Sigmoid colon (tissue), 7 donors: ENCODE results near the gene RUNX2. TPM values are rescaled to one million over a fixed set of nuclear protein-coding genes. Genes with fewer than 3 reads are reported as not detected.

Experiments used
- DNase-seq: peaks from one replicate; pipeline ENCODE4 v3.0.0-alpha.2; 2019
- H3K27ac ChIP-seq, 4 donors: fragments of 200-600 bp; sonication (generic); one replicate each; pipeline ENCODE4 v1.5.1; 2016 to 2019; ENCODE audit warnings: mild to moderate bottlenecking in 1 of 4
- H3K27me3 ChIP-seq, 3 donors: fragments of 200-600 bp; sonication (generic); one replicate each; pipeline ENCODE4 v1.5.1; 2019; ENCODE audit warnings: mild to moderate bottlenecking in 1 of 3
- H3K36me3 ChIP-seq, 4 donors: fragments of 200-600 bp; sonication (generic); one replicate each; pipeline ENCODE4 v1.5.1; 2016 to 2019
- H3K4me1 ChIP-seq, 4 donors: fragments of 200-600 bp; sonication (generic); one replicate each; pipeline ENCODE4 v1.5.1; 2017 to 2019
- H3K4me3 ChIP-seq, 4 donors: fragments of 200-600 bp; sonication (generic); one replicate each; pipeline ENCODE4 v1.5.1; 2017 to 2019; ENCODE audit warnings: mild to moderate bottlenecking in 2 of 4, moderate library complexity in 1 of 4
- H3K9me3 ChIP-seq, 4 donors: fragments of 200-600 bp in 3 of 4; sonication (generic) in 3 of 4; one replicate each; pipeline versions ENCODE4 v1.5.1 to v1.6.1; 2013 to 2019
- EP300 ChIP-seq, 4 donors: sonication (generic); formaldehyde crosslinking; IDR thresholded peaks; one replicate each; pipeline ENCODE4 v1.6.1; 2017; ENCODE audit warnings: antibody characterized with exemption in 4 of 4
- POLR2A ChIP-seq, 2 donors: fragments of 450-650 bp; IDR thresholded peaks; one replicate each; pipeline ENCODE4 v1.6.1; 2016; ENCODE audit warnings: antibody characterized with exemption in 2 of 2, mild to moderate bottlenecking in 2 of 2, moderate library complexity in 2 of 2
- POLR2AphosphoS5 ChIP-seq, 4 donors: sonication (generic); formaldehyde crosslinking; IDR thresholded peaks; one replicate each; pipeline ENCODE4 v1.6.1; 2017; ENCODE audit warnings: antibody characterized with exemption in 4 of 4
- WGBS, 2 donors: extraction: QIAGEN DNeasy Blood & Tissue Kit; methylation state at CpG; one replicate each; pipeline ENCODE4 v1.1.7; 2013; 5-methylcytosine and 5-hydroxymethylcytosine counted together
- intact Hi-C: fragments of 100-400 bp; cut with DNase I; formaldehyde crosslinking; loops from one replicate; pipeline ENCODE4 v1.15.1; 2023
- polyA plus RNA-seq, 3 donors: library from polyadenylated mRNA; stranded (reverse); fragments of 200-250 nt; gene quantifications; one replicate each; pipeline ENCODE4 v1.2.3, GENCODE V29; 2013
- total RNA-seq, 4 donors: library from RNA; depleted of rRNA; stranded (reverse); fragments of >200 nt; gene quantifications; one replicate each; pipeline ENCODE4 v1.1.0, GENCODE V29; 2016
- TF ChIP-seq, protein P1 (sequence below), 4 experiments: fragments of 450-650 bp in 3 of 4; fragments of 200-600 bp in 1 of 4; IDR thresholded peaks; one replicate each; pipeline ENCODE4 v1.5.1; 2016 to 2019; ENCODE audit warnings: antibody characterized with exemption in 4 of 4, mild to moderate bottlenecking in 3 of 4, moderate library complexity in 2 of 4
- donor health status: healthy with polysubstance abuse.
- donor health status: Bipolar disorder and iron deficiency.
- donor health status: healthy.

Gene RUNX2
- total and polyA plus RNA-seq, 7 donors: 0.92 to 4.7 (median 2.9) TPM

GRCh38 chr6:45450132-45450531, 122.0 kb downstream of the RUNX2 start:
- Histone ChIP-seq H3K9me3 (no peaks in the 10 kb centered on the region), H3K4me1 (peaks cover 0 to 50% (median 29%) of the 10 kb centered on the region in 4 donors), H3K36me3 (no peaks in the 10 kb centered on the region), H3K27ac (no peak overlapping the region), H3K27me3 (no peaks in the 10 kb centered on the region), H3K4me3 (no peak overlapping the region)
- DNase-seq: no peak
- intact Hi-C loops: no loop called here
- WGBS, 2 donors: 95 to 96% methylated on average over 4 of the region's 4 CpGs
- TF ChIP-seq, protein P1, sequence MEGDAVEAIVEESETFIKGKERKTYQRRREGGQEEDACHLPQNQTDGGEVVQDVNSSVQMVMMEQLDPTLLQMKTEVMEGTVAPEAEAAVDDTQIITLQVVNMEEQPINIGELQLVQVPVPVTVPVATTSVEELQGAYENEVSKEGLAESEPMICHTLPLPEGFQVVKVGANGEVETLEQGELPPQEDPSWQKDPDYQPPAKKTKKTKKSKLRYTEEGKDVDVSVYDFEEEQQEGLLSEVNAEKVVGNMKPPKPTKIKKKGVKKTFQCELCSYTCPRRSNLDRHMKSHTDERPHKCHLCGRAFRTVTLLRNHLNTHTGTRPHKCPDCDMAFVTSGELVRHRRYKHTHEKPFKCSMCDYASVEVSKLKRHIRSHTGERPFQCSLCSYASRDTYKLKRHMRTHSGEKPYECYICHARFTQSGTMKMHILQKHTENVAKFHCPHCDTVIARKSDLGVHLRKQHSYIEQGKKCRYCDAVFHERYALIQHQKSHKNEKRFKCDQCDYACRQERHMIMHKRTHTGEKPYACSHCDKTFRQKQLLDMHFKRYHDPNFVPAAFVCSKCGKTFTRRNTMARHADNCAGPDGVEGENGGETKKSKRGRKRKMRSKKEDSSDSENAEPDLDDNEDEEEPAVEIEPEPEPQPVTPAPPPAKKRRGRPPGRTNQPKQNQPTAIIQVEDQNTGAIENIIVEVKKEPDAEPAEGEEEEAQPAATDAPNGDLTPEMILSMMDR (IDR thresholded peaks at IDR 0.05): no peak
- no peak for TF ChIP-seq POLR2AphosphoS5 (IDR thresholded peaks at IDR 0.05)
- no peak for TF ChIP-seq EP300 (IDR thresholded peaks at IDR 0.05)
- no peak for TF ChIP-seq POLR2A (IDR thresholded peaks at IDR 0.05)

DNA sequence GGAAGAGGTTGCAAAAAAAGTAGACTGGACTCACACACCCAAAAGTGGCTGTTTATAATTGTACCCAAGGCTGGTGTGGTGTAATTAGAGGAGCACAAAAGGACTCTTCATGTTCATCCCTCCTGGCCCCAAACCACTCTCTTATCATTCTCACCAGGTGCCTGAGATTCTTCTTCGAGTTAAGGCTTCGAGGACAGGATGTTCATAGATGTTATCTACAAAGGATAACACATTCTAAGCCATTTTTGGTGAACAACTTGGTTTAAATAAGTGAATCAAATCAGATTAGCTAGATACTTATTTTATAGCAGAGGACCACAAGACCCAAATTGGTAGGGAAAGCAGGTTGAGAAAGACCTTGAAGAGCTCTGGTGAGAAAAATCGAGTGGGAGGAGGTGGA, 122.7 kb downstream of the RUNX2 start:
- intact Hi-C loops: no loop called here
- Histone ChIP-seq H3K4me3 (no peak overlapping the region), H3K36me3 (no peaks in the 10 kb centered on the region), H3K27ac (no peak overlapping the region), H3K4me1 (peaks cover 0 to 43% (median 22%) of the 10 kb centered on the region in 4 donors), H3K9me3 (no peaks in the 10 kb centered on the region), H3K27me3 (no peaks in the 10 kb centered on the region)
- no peak for TF ChIP-seq POLR2A (IDR thresholded peaks at IDR 0.05)
- no peak for TF ChIP-seq POLR2AphosphoS5 (IDR thresholded peaks at IDR 0.05)
- no peak for TF ChIP-seq EP300 (IDR thresholded peaks at IDR 0.05)
- TF ChIP-seq, protein P1 (IDR thresholded peaks at IDR 0.05): no peak
- DNase-seq: no peak
- WGBS, 2 donors: 66 to 86% methylated on average over 3 of the region's 3 CpGs

DNA sequence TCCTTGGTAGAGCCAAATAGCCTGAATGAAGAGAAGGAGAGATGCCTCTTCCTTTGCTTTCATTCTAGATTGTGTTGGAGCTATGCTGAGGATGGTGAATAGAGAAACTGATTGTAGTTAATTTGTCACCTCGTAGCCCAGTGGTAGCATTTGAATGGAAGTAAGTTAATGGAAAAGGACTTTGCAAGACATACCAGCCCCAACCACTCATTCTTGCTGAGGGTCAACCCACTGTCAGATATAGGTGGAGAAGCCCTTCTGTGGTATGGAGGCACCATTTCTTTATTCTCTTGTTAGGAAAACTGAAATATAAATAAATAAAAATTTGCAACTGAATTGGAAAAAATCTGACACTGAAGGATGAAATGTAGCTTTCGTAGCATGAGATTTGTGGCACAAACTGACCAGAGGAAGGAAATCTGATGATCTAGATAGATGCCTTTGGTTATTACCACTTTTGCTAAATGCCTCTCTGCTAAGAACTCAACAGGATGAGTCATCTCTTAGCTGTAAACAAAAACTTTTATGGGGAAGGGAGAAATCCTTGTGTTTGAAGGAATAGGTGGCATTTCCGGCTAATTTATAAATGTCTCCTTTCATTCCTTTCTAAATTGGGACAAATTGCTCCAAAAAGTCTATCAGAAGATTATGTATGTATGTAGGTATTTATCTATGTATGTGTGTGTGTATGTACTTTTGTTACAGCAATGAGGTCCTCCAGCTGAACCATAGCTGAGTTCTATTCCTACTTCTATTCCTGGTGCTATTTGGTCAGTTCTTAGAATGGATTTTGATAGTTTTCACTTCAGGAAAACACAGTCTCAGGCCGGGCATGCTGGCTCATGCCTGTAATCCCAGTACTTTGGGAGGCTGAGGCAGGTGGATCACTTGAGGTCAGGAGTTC, 126.1 kb downstream of the RUNX2 start:
- 76 to 77% methylated on average over 4 of the region's 4 CpGs for WGBS, 2 donors
- TF ChIP-seq, protein P1 (IDR thresholded peaks at IDR 0.05): no peak
- TF ChIP-seq EP300 (IDR thresholded peaks at IDR 0.05) (no peak), POLR2A (IDR thresholded peaks at IDR 0.05) (no peak), POLR2AphosphoS5 (IDR thresholded peaks at IDR 0.05) (no peak)
- H3K4me1 ChIP-seq: peaks cover 0 to 16% (median 11%) of the 10 kb centered on the region in 4 donors
- no peak for DNase-seq
- no peak overlapping the region for H3K4me3 ChIP-seq
- H3K27ac ChIP-seq: no peak overlapping the region
- no peaks in the 10 kb centered on the region for H3K9me3 ChIP-seq
- intact Hi-C loops: no loop called here
- H3K27me3 ChIP-seq: no peaks in the 10 kb centered on the region
- H3K36me3 ChIP-seq: no peaks in the 10 kb centered on the region

DNA sequence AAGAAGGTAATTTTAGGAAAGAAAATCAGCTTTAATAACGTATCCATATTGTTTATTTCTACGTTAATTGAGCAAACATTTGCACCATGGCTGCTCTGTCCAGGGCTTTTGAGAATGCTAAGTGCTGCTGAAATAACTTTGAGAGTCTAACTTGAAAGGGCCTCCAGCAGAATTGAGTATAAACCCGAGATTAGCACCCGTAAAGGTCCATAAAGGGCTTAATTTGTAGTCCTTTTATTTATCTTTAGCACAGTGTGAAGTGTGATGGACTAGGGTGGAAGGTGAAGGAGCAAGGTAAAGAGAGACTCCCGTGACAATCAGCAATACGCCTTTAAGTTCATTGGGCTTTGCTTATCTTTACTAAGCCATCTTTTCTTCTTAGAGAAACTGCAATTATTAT, 127.3 kb downstream of the RUNX2 start:
- DNase-seq: no peak
- no peak for TF ChIP-seq POLR2AphosphoS5 (IDR thresholded peaks at IDR 0.05)
- TF ChIP-seq, protein P1 (IDR thresholded peaks at IDR 0.05): no peak
- WGBS, 2 donors: 73 to 92% methylated on average over 6 of the region's 6 CpGs
- Histone ChIP-seq H3K9me3 (no peaks in the 10 kb centered on the region), H3K27ac (no peak overlapping the region), H3K4me3 (no peak overlapping the region), H3K27me3 (no peaks in the 10 kb centered on the region), H3K36me3 (no peaks in the 10 kb centered on the region), H3K4me1 (peaks cover 0 to 15% (median 11%) of the 10 kb centered on the region in 4 donors)
- intact Hi-C loops: no loop called here
